Pancreas (tissue), 10 donors: ENCODE measurements around the gene MTHFD1L. TPM values are rescaled to one million over a fixed set of nuclear protein-coding genes. Genes with fewer than 3 reads are reported as not detected.

Experiments used
- ATAC-seq, 4 donors: fragments of 200-7000 bp; cut with Tn5 transposase; one replicate each; pipeline versions ENCODE4 v1.8.0 to v1.9.1; 2020; ENCODE audit warnings: mild to moderate bottlenecking in 4 of 4, moderate library complexity in 4 of 4
- DNase-seq, 6 donors: peaks; one replicate each; pipeline ENCODE4 v3.0.0-alpha.2; 2020
- FAIRE-seq: peaks from 2 replicates; lab custom pipeline; 2012; peaks lifted over from hg19 to GRCh38; lab: Jason Lieb, UNC
- H3K27ac ChIP-seq, 4 donors: fragments of 200-600 bp; sonication (generic); 1 replicate in 3 of 4; 2 replicates in 1 of 4; pipeline versions ENCODE4 v1.5.0 to v1.8.0; 2020
- H3K27me3 ChIP-seq, 4 donors: fragments of 200-600 bp; one replicate each; pipeline ENCODE4 v1.8.0; 2021
- H3K36me3 ChIP-seq, 3 donors: fragments of 200-600 bp; sonication (generic) in 1 of 3; one replicate each; pipeline versions ENCODE4 v1.5.0 to v1.8.0; 2020 to 2021
- H3K4me1 ChIP-seq, 3 donors: fragments of 200-600 bp; one replicate each; pipeline ENCODE4 v1.8.0; 2021
- H3K4me3 ChIP-seq, 4 donors: fragments of 200-600 bp; sonication (generic) in 2 of 4; one replicate each; pipeline versions ENCODE4 v1.5.0 to v1.8.0; 2020 to 2021
- H3K9me3 ChIP-seq, 4 donors: fragments of 200-600 bp; one replicate each; pipeline ENCODE4 v1.8.0; 2021
- CTCF ChIP-seq, 4 donors: fragments of 200-600 bp; sonication (generic) in 3 of 4; IDR thresholded peaks; one replicate each; pipeline versions ENCODE4 v1.5.0 to v1.8.0; 2021; ENCODE audit warnings: antibody characterized with exemption in 4 of 4
- WGBS, 2 donors: extraction: QIAGEN DNeasy Blood & Tissue Kit; methylation state at CpG; one replicate each; pipeline ENCODE4 v1.1.7; 2013; 5-methylcytosine and 5-hydroxymethylcytosine counted together
- intact Hi-C, 3 donors: fragments of 100-400 bp; cut with DNase I; formaldehyde crosslinking; loops; one replicate each; pipeline versions ENCODE4 v1.11.1 to v1.14.2; 2022
- polyA plus RNA-seq, 2 donors: library from polyadenylated mRNA; stranded (reverse); fragments of 200-250 nt; gene quantifications; one replicate each; pipeline ENCODE4 v1.2.3, GENCODE V29; 2013
- total RNA-seq, 6 donors: library from RNA; stranded (reverse); fragmentation: NEBNext Ultra II Directional in 4 of 6; extraction: Animal tissue kit (Norgen Biotek cat#: 25700) in 4 of 6; gene quantifications; one replicate each; pipeline versions ENCODE4 v1.2.1 to v1.2.4, GENCODE V29; 2021 to 2023
- donor health status: healthy with polysubstance abuse.
- donor health status: DM: no; HTN: no; CAD: no; lungs with moderate emphysema.
- donor health status: DM: no; HTN: no; CAD: no.
- donor health status: control.
- donor health status: control.
- donor health status: Bipolar disorder and iron deficiency.
- donor health status: DM: yes; HTN: yes; CAD: no.
- donor health status: DM: no; HTN: no; CAD: no.
- donor health status: DM: no; HTN: no; CAD: no.
- donor health status: DM: yes; HTN: yes; CAD: no.

Gene MTHFD1L
- total and polyA plus RNA-seq, 8 donors = 3.2 to 26.5 (median 9.0) TPM

GRCh38 chr6:151068761-151069312 is 203.3 kb downstream of the MTHFD1L start:
- peak in 1 of 4 donors; percentile 12 for ATAC-seq
- H3K4me3 ChIP-seq = no peak overlapping the region

GRCh38 chr6:151069641-151070040 is 204.1 kb downstream of the MTHFD1L start:
- no peak for FAIRE-seq

More at GRCh38 chr6:151068761-151069312, 203.3 kb downstream of the MTHFD1L start:
- peaks cover 0 to 11% (median 6%) of the 10 kb centered on the region in 3 donors for H3K4me1 ChIP-seq
- peak overlapping the region in 2 of 4 donors; percentile 6 to 43 for H3K27ac ChIP-seq
- WGBS, 2 donors = 72 to 75% methylated on average over 6 of the region's 6 CpGs
- no peaks in the 10 kb centered on the region for H3K36me3 ChIP-seq
- intact Hi-C loops = no loop called here
- DNase-seq (no peak), FAIRE-seq (no peak)
- no peaks in the 10 kb centered on the region for H3K9me3 ChIP-seq
- no peak for TF ChIP-seq CTCF (IDR thresholded peaks at IDR 0.05)
- no peaks in the 10 kb centered on the region for H3K27me3 ChIP-seq

GRCh38 chr6:151070631-151071051 is 205.1 kb downstream of the MTHFD1L start:
- 53 to 59% methylated on average over 3 of the region's 3 CpGs for WGBS, 2 donors
- no peak for DNase-seq
- intact Hi-C loops = no loop called here

More at GRCh38 chr6:151069641-151070040, 204.1 kb downstream of the MTHFD1L start:
- Histone ChIP-seq H3K27ac (no peak overlapping the region), H3K36me3 (no peaks in the 10 kb centered on the region), H3K9me3 (no peaks in the 10 kb centered on the region), H3K4me1 (peaks cover 0 to 9% (median 5%) of the 10 kb centered on the region in 3 donors), H3K4me3 (no peak overlapping the region), H3K27me3 (no peaks in the 10 kb centered on the region)
- intact Hi-C loops = no loop called here
- TF ChIP-seq CTCF (IDR thresholded peaks at IDR 0.05) = no peak
- DNase-seq (no peak), ATAC-seq (no peak)
- 93% methylated on average over 8 of the region's 8 CpGs for WGBS, 2 donors

GRCh38 chr6:151071295-151071694 is 205.8 kb downstream of the MTHFD1L start:
- Histone ChIP-seq H3K27me3 (no peaks in the 10 kb centered on the region), H3K36me3 (no peaks in the 10 kb centered on the region), H3K9me3 (no peaks in the 10 kb centered on the region), H3K27ac (peak overlapping the region in 1 of 4 donors; percentile 17), H3K4me3 (no peak overlapping the region), H3K4me1 (peaks cover 0 to 9% (median 5%) of the 10 kb centered on the region in 3 donors)
- DNase-seq (no peak), FAIRE-seq (no peak), ATAC-seq (peak in 3 of 4 donors; percentile 31 to 63 (median 38))
- no peak for TF ChIP-seq CTCF (IDR thresholded peaks at IDR 0.05)
- intact Hi-C loops = no loop called here
- 55 to 61% methylated on average over 8 of the region's 8 CpGs for WGBS, 2 donors

More at GRCh38 chr6:151070631-151071051, 205.1 kb downstream of the MTHFD1L start:
- H3K27me3 ChIP-seq = no peaks in the 10 kb centered on the region
- FAIRE-seq = no peak
- H3K9me3 ChIP-seq = no peaks in the 10 kb centered on the region
- peak in 2 of 4 donors; percentile 42 to 43 for ATAC-seq
- peaks cover 0 to 9% (median 5%) of the 10 kb centered on the region in 3 donors for H3K4me1 ChIP-seq
- TF ChIP-seq CTCF (IDR thresholded peaks at IDR 0.05) = no peak
- H3K36me3 ChIP-seq = no peaks in the 10 kb centered on the region
- H3K4me3 ChIP-seq = no peak overlapping the region
- H3K27ac ChIP-seq = peak overlapping the region in 1 of 4 donors; percentile 17

GRCh38 chr6:151073146-151073545 is 207.6 kb downstream of the MTHFD1L start:
- WGBS, 2 donors = 72 to 73% methylated on average over 4 of the region's 4 CpGs
- Histone ChIP-seq H3K4me1 (peaks cover 0 to 5% (median 0%) of the 10 kb centered on the region in 3 donors), H3K4me3 (no peak overlapping the region), H3K36me3 (no peaks in the 10 kb centered on the region), H3K9me3 (no peaks in the 10 kb centered on the region), H3K27ac (no peak overlapping the region), H3K27me3 (no peaks in the 10 kb centered on the region)
- DNase-seq = no peak
- no peak for FAIRE-seq
- ATAC-seq = no peak
- no peak for TF ChIP-seq CTCF (IDR thresholded peaks at IDR 0.05)
- intact Hi-C loops = no loop called here
